CD14-positive monocyte (primary cell): ENCODE results near the gene CSF3. TPM values are rescaled to one million over a fixed set of nuclear protein-coding genes. Genes with fewer than 3 reads are reported as not detected.
"Not testable (repeated sequence)": the region's sequence is repeated elsewhere in the genome, so short reads cannot be mapped to it uniquely, and the experiment has no call there.

Source experiments
- DNase-seq, 3 donors: peaks; one replicate each; pipeline ENCODE4 v3.0.0-alpha.2; 2011 to 2022
- H2AFZ ChIP-seq: 2 replicates; pipeline ENCODE4 v1.6.0; 2012; ENCODE audit warnings: mild to moderate bottlenecking, low read depth, low read length, inconsistent platforms; ENCODE audit not compliant: insufficient read depth, poor library complexity, severe bottlenecking
- H3K27ac ChIP-seq, 2 donors: 1 replicate in 1 of 2; 2 replicates in 1 of 2; pipeline ENCODE4 v1.5.1; 2012 to 2013; ENCODE audit warnings: low read length in 2 of 2, control low read depth in 1 of 2, inconsistent platforms in 1 of 2, low read depth in 1 of 2, mild to moderate bottlenecking in 1 of 2
- H3K27me3 ChIP-seq, 2 donors: one replicate each; pipeline versions ENCODE4 v1.6.0 to v1.6.1; 2011 to 2013; ENCODE audit warnings: low read length in 2 of 2; ENCODE audit not compliant: control insufficient read depth in 2 of 2, insufficient read depth in 2 of 2
- H3K36me3 ChIP-seq, 2 donors: replicated peaks in 1 of 2; 1 replicate in 1 of 2; 2 replicates in 1 of 2; pipeline versions ENCODE4 v1.5.1 to v1.6.1; 2012 to 2013; ENCODE audit warnings: low read length in 2 of 2, control low read depth in 1 of 2, inconsistent platforms in 1 of 2, mild to moderate bottlenecking in 1 of 2; ENCODE audit not compliant: insufficient read depth in 2 of 2, control insufficient read depth in 1 of 2
- H3K4me1 ChIP-seq, 2 donors: 1 replicate in 1 of 2; 2 replicates in 1 of 2; pipeline versions ENCODE4 v1.5.1 to v1.6.1; 2012 to 2013; ENCODE audit warnings: low read length in 2 of 2, control low read depth in 1 of 2, inconsistent platforms in 1 of 2, mild to moderate bottlenecking in 1 of 2, moderate library complexity in 1 of 2; ENCODE audit not compliant: insufficient read depth in 2 of 2, control insufficient read depth in 1 of 2
- H3K4me2 ChIP-seq: replicated peaks from 2 replicates; pipeline ENCODE3; 2012; ENCODE audit warnings: low read length, moderate library complexity, mild to moderate bottlenecking; ENCODE audit not compliant: poor library complexity, severe bottlenecking; ENCODE audit errors: extremely low read depth
- H3K4me3 ChIP-seq, 3 experiments: fragments of 200-600 bp in 1 of 3; sonication (generic) in 1 of 3; replicated peaks in 1 of 3; 1 replicate in 2 of 3; 2 replicates in 1 of 3; pipeline ENCODE4 v1.5.1; 2011 to 2013; ENCODE audit warnings: low read length in 3 of 3, mild to moderate bottlenecking in 3 of 3, control low read depth in 2 of 3, low read depth in 2 of 3, inconsistent platforms in 1 of 3, moderate library complexity in 1 of 3
- H3K79me2 ChIP-seq: 2 replicates; pipeline ENCODE4 v1.6.0; 2012; ENCODE audit warnings: mild to moderate bottlenecking, control low read depth, inconsistent platforms, low read length, moderate library complexity; ENCODE audit not compliant: insufficient read depth
- H3K9ac ChIP-seq: 2 replicates; pipeline ENCODE4 v1.6.0; 2017; ENCODE audit warnings: low read length, mild to moderate bottlenecking; ENCODE audit not compliant: insufficient read depth, poor library complexity, severe bottlenecking
- H3K9me3 ChIP-seq, 2 donors: replicated peaks in 1 of 2; 1 replicate in 1 of 2; 2 replicates in 1 of 2; pipeline versions ENCODE4 v1.5.1 to v1.6.1; 2012 to 2013; ENCODE audit warnings: low read length in 2 of 2, control low read depth in 1 of 2; ENCODE audit not compliant: control insufficient read depth in 1 of 2, insufficient read depth in 1 of 2
- H4K20me1 ChIP-seq: 2 replicates; pipeline ENCODE4 v1.6.0; 2012; ENCODE audit warnings: mild to moderate bottlenecking, low read length, control low read depth, moderate library complexity; ENCODE audit not compliant: insufficient read depth
- H3K27ac Mint-ChIP-seq, 7 donors: one replicate each; pipeline ENCODE4 v1.8.0; 2020; ENCODE audit warnings: mild to moderate bottlenecking in 7 of 7, mixed read lengths in 7 of 7, moderate library complexity in 6 of 7, inconsistent platforms in 2 of 7
- H3K27me3 Mint-ChIP-seq, 3 donors: one replicate each; pipeline ENCODE4 v1.8.0; 2021 to 2022; ENCODE audit warnings: low read depth in 3 of 3, mild to moderate bottlenecking in 3 of 3, mixed read lengths in 3 of 3, moderate library complexity in 3 of 3, inconsistent platforms in 1 of 3
- H3K36me3 Mint-ChIP-seq, 2 donors: one replicate each; pipeline ENCODE4 v1.8.0; 2020; ENCODE audit warnings: mixed read lengths in 2 of 2, inconsistent platforms in 1 of 2, mild to moderate bottlenecking in 1 of 2
- H3K4me1 Mint-ChIP-seq: one replicate; pipeline ENCODE4 v1.8.0; 2020; ENCODE audit warnings: mild to moderate bottlenecking, mixed read lengths
- H3K4me3 Mint-ChIP-seq, 2 donors: one replicate each; pipeline ENCODE4 v1.8.0; 2020; ENCODE audit warnings: mild to moderate bottlenecking in 2 of 2, mixed read lengths in 2 of 2, moderate library complexity in 1 of 2
- H3K9me3 Mint-ChIP-seq, 7 donors: one replicate each; pipeline ENCODE4 v1.8.0; 2020 to 2022; ENCODE audit warnings: mixed read lengths in 7 of 7, mild to moderate bottlenecking in 6 of 7, moderate library complexity in 6 of 7, inconsistent platforms in 2 of 7
- WGBS: methylation state at CpG from one replicate; pipeline ENCODE4 v1.1.5; 2013; ENCODE audit warnings: missing lambda C conversion rate; ENCODE audit not compliant: insufficient coverage; 5-methylcytosine and 5-hydroxymethylcytosine counted together
- intact Hi-C, 2 donors: fragments of 100-400 bp; cut with micrococcal nuclease; formaldehyde crosslinking; loops; one replicate each; pipeline versions ENCODE4 v1.15.0 to v1.15.1; 2023
- polyA plus RNA-seq, 3 donors: library from polyadenylated mRNA; depleted of rRNA in 1 of 3; unstranded in 2 of 3; stranded (reverse) in 1 of 3; fragments of 300-500 nt in 2 of 3; fragments of >200 nt in 1 of 3; fragmentation: Illumina TruSeq in 2 of 3; gene quantifications; 1 replicate in 2 of 3; 2 replicates in 1 of 3; pipeline ENCODE4 v1.2.3, GENCODE V29; 2012 to 2021
- TF ChIP-seq, protein P1 (sequence below): fragments of 200-600 bp; IDR thresholded peaks from one replicate; pipeline ENCODE4 v1.8.0; 2022; ENCODE audit warnings: antibody characterized with exemption, mild to moderate bottlenecking

Gene CSF3
- polyA plus RNA-seq, 3 donors = not detected

DNA sequence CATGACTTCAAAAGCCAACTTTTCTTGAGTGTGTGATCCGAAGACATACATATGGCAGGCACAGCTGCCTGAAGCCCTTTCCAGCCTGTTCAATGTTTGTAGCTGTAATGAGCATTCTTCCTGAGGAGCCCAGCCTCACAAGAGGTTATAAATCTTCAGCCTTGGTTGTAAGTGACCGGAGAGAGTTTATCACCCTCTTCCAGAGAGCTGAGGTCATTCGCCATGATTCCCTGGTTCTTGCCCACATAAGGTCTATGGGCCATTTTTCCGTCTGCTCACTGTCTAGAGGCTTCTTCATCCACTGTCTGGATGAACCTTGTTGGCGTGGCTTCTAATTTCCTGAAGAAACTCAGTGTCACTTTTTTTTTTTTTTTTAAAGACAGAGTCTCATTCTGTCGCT, 9.7 kb upstream of the CSF3 start:
- Mint-ChIP-seq H3K9me3 (no peaks in the 10 kb centered on the region), H3K4me3 (no peak overlapping the region), H3K4me1 (peaks cover 2% of the 10 kb centered on the region), H3K27ac (no peak overlapping the region), H3K36me3 (no peaks in the 10 kb centered on the region), H3K27me3 (peaks cover 0 to 7% (median 2%) of the 10 kb centered on the region in 3 donors)
- Histone ChIP-seq H3K4me1 (no peaks in the 10 kb centered on the region), H2AFZ (no peak overlapping the region), H3K4me3 (no peak overlapping the region), H3K36me3 (no peaks in the 10 kb centered on the region), H3K9ac (no peak overlapping the region), H4K20me1 (no peaks in the 10 kb centered on the region), H3K9me3 (no peaks in the 10 kb centered on the region), H3K27me3 (no peaks in the 10 kb centered on the region), H3K27ac (no peak overlapping the region), H3K79me2 (no peaks in the 10 kb centered on the region), H3K4me2 (no peak overlapping the region)
- no peak for DNase-seq
- intact Hi-C loops = no loop called here
- TF ChIP-seq, protein P1, sequence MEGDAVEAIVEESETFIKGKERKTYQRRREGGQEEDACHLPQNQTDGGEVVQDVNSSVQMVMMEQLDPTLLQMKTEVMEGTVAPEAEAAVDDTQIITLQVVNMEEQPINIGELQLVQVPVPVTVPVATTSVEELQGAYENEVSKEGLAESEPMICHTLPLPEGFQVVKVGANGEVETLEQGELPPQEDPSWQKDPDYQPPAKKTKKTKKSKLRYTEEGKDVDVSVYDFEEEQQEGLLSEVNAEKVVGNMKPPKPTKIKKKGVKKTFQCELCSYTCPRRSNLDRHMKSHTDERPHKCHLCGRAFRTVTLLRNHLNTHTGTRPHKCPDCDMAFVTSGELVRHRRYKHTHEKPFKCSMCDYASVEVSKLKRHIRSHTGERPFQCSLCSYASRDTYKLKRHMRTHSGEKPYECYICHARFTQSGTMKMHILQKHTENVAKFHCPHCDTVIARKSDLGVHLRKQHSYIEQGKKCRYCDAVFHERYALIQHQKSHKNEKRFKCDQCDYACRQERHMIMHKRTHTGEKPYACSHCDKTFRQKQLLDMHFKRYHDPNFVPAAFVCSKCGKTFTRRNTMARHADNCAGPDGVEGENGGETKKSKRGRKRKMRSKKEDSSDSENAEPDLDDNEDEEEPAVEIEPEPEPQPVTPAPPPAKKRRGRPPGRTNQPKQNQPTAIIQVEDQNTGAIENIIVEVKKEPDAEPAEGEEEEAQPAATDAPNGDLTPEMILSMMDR = no peak
- WGBS = 94% methylated on average over 5 of the region's 6 CpGs

DNA sequence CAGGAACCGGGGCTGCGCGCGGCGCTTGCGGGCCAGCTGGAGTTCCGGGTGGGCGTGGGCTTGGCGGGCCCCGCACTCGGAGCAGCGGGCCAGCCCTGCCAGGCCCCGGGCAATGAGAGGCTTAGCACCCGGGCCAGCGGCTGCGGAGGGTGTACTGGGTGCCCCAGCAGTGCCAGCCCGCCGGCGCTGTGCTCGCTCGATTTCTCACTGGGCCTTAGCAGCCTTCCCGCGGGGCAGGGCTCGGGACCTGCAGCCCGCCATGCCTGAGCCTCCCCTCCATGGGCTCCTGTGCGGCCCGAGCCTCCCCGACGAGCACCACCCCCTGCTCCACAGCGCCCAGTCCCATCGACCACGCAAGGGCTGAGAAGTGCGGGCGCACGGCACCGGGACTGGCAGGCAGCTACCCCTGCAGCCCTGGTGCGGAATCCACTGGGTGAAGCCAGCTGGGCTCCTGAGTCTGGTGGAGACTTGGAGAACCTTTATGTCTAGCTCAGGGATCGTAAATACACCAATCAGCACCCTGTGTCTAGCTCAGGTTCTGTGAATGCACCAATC, 4.2 kb upstream of the CSF3 start:
- H3K9me3 ChIP-seq, H3K27me3 ChIP-seq, H3K4me2 ChIP-seq, H3K4me1 Mint-ChIP-seq, H3K27ac ChIP-seq, H3K27ac Mint-ChIP-seq, H3K36me3 ChIP-seq, H4K20me1 ChIP-seq, DNase-seq, H3K4me3 ChIP-seq, H3K4me1 ChIP-seq, H2AFZ ChIP-seq, H3K4me3 Mint-ChIP-seq, H3K9ac ChIP-seq, H3K9me3 Mint-ChIP-seq, H3K36me3 Mint-ChIP-seq, H3K79me2 ChIP-seq: not testable (repeated sequence)
- 98% methylated on average over 31 of the region's 38 CpGs for WGBS
- intact Hi-C loops = loop anchor here (5.0 to 10.0 kb wide), 3 partner anchors 154 to 281 kb away; no protein-coding TSS in a partner anchor
- peaks cover 10 to 29% (median 17%) of the 10 kb centered on the region in 3 donors for H3K27me3 Mint-ChIP-seq

DNA sequence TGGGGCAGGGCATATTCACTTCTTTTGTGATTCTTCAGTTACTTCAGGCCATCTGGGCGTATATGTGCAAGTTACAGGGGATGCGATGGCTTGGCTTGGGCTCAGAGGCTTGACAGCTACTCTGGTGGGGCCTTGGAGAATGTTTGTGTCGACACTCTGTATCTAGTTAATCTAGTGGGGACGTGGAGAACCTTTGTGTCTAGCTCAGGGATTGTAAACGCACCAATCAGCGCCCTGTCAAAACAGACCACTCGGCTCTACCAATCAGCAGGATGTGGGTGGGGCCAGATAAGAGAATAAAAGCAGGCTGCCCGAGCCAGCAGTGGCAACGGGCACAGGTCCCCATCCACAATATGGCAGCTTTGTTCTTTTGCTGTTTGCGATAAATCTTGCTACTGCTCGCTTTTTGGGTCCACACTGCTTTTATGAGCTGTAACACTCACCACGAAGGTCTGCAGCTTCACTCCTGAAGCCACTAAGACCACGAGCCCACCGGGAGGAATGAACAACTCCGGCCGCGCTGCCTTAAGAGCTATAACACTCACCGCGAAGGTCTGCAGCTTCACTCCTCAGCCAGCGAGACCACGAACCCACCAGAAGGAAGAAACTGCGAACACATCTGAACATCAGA, 3.1 kb upstream of the CSF3 start:
- WGBS = 58% methylated on average over 12 of the region's 22 CpGs
- not testable (repeated sequence) for H3K79me2 ChIP-seq, H3K36me3 ChIP-seq, H3K4me1 ChIP-seq, DNase-seq, H3K27ac ChIP-seq, H3K36me3 Mint-ChIP-seq, H3K27ac Mint-ChIP-seq, H3K9ac ChIP-seq, H4K20me1 ChIP-seq, H3K4me3 ChIP-seq, H3K9me3 ChIP-seq, H2AFZ ChIP-seq, H3K27me3 ChIP-seq, H3K9me3 Mint-ChIP-seq, H3K4me2 ChIP-seq, H3K4me1 Mint-ChIP-seq
- H3K27me3 Mint-ChIP-seq = peaks cover 10 to 29% (median 16%) of the 10 kb centered on the region in 3 donors
- peak overlapping the region in 1 of 2 donors; percentile 32 for H3K4me3 Mint-ChIP-seq
- intact Hi-C loops = loop anchor here (5.0 to 10.0 kb wide), 3 partner anchors 153 to 280 kb away; no protein-coding TSS in a partner anchor
